Cardiac atrium fibroblast (primary cell): Measurements from ENCODE around the gene ERI2. TPM values are rescaled to one million over a fixed set of nuclear protein-coding genes. Genes with fewer than 3 reads are reported as not detected.

Experiments
- total RNA-seq: library from RNA; depleted of rRNA; stranded (reverse); fragments of >200 nt; gene quantifications from 2 replicates; pipeline ENCODE4 v1.2.3, GENCODE V29; 2015

Gene ERI2
- 16.2 and 16.5 TPM in 2 replicates for total RNA-seq

GRCh38 chr16:20806168-20807050, at the start of gene ERI2, which contains the start of gene REXO5:
Gene ERI2, minus strand, starts transcription at chr16:20806472. Its CDS starts 42 bp downstream, at chr16:20806430.
Gene REXO5, plus strand, starts transcription at chr16:20806527. Its CDS starts 427 bp downstream, at chr16:20806954.

GRCh38 chr16:20763461-20764232, 42.6 kb downstream of the ERI2 start, which contains the start of gene ACSM3:
Gene ACSM3, plus strand, starts transcription at chr16:20764014. Its CDS starts 6,021 bp downstream, at chr16:20770035.

Other genes starting within 250 kb of the ERI2 start
- gene ACSM2B, start 230.1 kb downstream of the ERI2 start, total RNA-seq = not detected in 2 replicates
- 1.6 TPM in 1 of 2 replicates, not detected in the other for gene ACSM1, start 108.8 kb downstream of the ERI2 start, total RNA-seq
- gene THUMPD1, start 64.7 kb downstream of the ERI2 start, total RNA-seq = 34.2 and 50.4 TPM in 2 replicates
- gene ACSM3, start 42.5 kb downstream of the ERI2 start, total RNA-seq = 0.90 and 1.6 TPM in 2 replicates
- gene REXO5, start 55 bp upstream of the ERI2 start, total RNA-seq = 6.0 and 10.7 TPM in 2 replicates
- gene DCUN1D3, start 93.9 kb upstream of the ERI2 start, total RNA-seq = 26.0 and 27.9 TPM in 2 replicates
- gene LYRM1, start 94.3 kb upstream of the ERI2 start, total RNA-seq = 29.8 and 48.2 TPM in 2 replicates